SK-N-SH treated with all-trans-retinoic acid at 6 μM for 48 hours (cell line): Measurements from ENCODE around the gene OTOG.

ENCODE experiments used
- ARNTL ChIP-seq: fragments of 450-650 bp; formaldehyde crosslinking; IDR thresholded peaks from 2 replicates; pipeline ENCODE4 v1.5.0; 2020; ENCODE audit warnings: low read depth, mild to moderate bottlenecking, moderate library complexity, borderline replicate concordance
- BACH2 ChIP-seq: fragments of 250-450 bp; sonication (Bioruptor Pico); IDR thresholded peaks from 2 replicates; pipeline ENCODE4 v1.9.0; 2021; ENCODE audit warnings: mild to moderate bottlenecking, borderline replicate concordance
- CSDC2 ChIP-seq: fragments of 250-450 bp; sonication (Bioruptor Pico); IDR thresholded peaks from 2 replicates; pipeline ENCODE4 v1.5.0; 2020; ENCODE audit warnings: mild to moderate bottlenecking, moderate library complexity
- ESRRG ChIP-seq: fragments of 250-450 bp; sonication (Bioruptor Pico); IDR thresholded peaks from 2 replicates; pipeline ENCODE4 v1.6.1; 2021; ENCODE audit warnings: mild to moderate bottlenecking
- PPARA ChIP-seq: fragments of 250-450 bp; sonication (Bioruptor Pico); IDR thresholded peaks from 2 replicates; pipeline ENCODE4 v1.5.0; 2020; ENCODE audit warnings: mild to moderate bottlenecking, borderline replicate concordance
- SNAI2 ChIP-seq: fragments of 250-450 bp; sonication (Bioruptor Pico); IDR thresholded peaks from 2 replicates; pipeline ENCODE4 v1.5.0; 2020; ENCODE audit warnings: mild to moderate bottlenecking, moderate library complexity
- ZFP3 ChIP-seq: fragments of 250-450 bp; sonication (Bioruptor Pico); IDR thresholded peaks from 2 replicates; pipeline ENCODE4 v1.5.0; 2020; ENCODE audit warnings: mild to moderate bottlenecking, moderate library complexity
- ZNF565 ChIP-seq: fragments of 450-650 bp; formaldehyde crosslinking; conservative IDR thresholded peaks from 2 replicates; pipeline ENCODE4 v1.5.0; 2020; ENCODE audit warnings: low read depth, mild to moderate bottlenecking, moderate library complexity
- TF ChIP-seq, protein P1 (sequence below): fragments of 250-450 bp; sonication (Bioruptor Pico); IDR thresholded peaks from 2 replicates; pipeline ENCODE4 v1.5.1; 2021; ENCODE audit warnings: mild to moderate bottlenecking, moderate library complexity
- TF ChIP-seq, protein P2 (sequence below): fragments of 250-450 bp; sonication (Bioruptor Pico); IDR thresholded peaks from 2 replicates; pipeline ENCODE4 v1.8.0; 2021; ENCODE audit warnings: low read depth, mild to moderate bottlenecking, moderate library complexity, borderline replicate concordance
- TF ChIP-seq, protein P3 (sequence below): fragments of 250-450 bp; sonication (Bioruptor Pico); IDR thresholded peaks from 2 replicates; pipeline ENCODE4 v1.5.1; 2020; ENCODE audit warnings: low read depth, mild to moderate bottlenecking, moderate library complexity

DNA sequence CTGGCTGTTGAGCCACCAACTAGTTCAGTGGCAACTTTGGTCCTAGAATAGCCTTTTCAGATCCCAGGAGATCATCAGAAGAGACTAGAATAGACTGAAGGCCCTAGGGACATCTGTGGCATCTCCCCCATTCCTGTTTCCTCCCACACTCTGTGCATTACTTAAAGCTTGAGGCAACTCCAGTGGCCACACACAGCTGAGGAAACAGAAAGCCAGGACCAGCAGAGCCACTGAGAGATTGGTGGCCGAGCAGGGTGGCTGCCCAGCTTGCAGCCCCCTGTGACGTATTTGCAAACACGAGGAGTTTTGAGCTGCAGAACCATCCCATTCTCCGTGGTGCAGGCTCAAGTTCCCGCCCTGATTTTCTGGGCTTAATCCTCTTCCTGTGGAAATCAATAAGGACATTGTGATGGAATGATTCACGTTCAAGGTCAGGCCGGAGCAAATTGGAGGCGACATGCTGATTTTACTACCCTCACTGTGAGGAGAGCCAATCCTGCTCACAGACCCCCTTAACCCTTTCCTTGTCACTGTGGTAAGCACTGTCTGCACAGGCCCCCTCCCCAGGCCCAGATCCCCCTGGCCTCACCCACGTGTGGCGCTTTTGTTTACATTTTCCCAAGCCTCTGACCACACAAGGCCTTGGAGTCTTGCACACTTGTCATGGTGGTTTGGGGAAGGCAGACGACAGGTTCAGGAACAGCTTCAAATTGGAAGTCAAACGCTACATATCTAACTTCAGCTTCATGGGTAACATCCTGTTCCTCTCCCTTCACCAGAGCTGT, 103.3 kb downstream of the OTOG start:
- TF ChIP-seq ZFP3, result no peak
- TF ChIP-seq ARNTL (CRISPR knock-in tag), result no peak
- TF ChIP-seq, protein P1, sequence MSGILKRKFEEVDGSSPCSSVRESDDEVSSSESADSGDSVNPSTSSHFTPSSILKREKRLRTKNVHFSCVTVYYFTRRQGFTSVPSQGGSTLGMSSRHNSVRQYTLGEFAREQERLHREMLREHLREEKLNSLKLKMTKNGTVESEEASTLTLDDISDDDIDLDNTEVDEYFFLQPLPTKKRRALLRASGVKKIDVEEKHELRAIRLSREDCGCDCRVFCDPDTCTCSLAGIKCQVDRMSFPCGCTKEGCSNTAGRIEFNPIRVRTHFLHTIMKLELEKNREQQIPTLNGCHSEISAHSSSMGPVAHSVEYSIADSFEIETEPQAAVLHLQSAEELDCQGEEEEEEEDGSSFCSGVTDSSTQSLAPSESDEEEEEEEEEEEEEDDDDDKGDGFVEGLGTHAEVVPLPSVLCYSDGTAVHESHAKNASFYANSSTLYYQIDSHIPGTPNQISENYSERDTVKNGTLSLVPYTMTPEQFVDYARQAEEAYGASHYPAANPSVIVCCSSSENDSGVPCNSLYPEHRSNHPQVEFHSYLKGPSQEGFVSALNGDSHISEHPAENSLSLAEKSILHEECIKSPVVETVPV (CRISPR knock-in tag), result no peak
- TF ChIP-seq ZNF565, result no peak
- TF ChIP-seq, protein P2, sequence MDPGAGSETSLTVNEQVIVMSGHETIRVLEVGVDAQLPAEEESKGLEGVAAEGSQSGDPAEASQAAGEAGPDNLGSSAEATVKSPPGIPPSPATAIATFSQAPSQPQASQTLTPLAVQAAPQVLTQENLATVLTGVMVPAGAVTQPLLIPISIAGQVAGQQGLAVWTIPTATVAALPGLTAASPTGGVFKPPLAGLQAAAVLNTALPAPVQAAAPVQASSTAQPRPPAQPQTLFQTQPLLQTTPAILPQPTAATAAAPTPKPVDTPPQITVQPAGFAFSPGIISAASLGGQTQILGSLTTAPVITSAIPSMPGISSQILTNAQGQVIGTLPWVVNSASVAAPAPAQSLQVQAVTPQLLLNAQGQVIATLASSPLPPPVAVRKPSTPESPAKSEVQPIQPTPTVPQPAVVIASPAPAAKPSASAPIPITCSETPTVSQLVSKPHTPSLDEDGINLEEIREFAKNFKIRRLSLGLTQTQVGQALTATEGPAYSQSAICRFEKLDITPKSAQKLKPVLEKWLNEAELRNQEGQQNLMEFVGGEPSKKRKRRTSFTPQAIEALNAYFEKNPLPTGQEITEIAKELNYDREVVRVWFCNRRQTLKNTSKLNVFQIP (CRISPR knock-in tag), result no peak
- TF ChIP-seq, protein P3, sequence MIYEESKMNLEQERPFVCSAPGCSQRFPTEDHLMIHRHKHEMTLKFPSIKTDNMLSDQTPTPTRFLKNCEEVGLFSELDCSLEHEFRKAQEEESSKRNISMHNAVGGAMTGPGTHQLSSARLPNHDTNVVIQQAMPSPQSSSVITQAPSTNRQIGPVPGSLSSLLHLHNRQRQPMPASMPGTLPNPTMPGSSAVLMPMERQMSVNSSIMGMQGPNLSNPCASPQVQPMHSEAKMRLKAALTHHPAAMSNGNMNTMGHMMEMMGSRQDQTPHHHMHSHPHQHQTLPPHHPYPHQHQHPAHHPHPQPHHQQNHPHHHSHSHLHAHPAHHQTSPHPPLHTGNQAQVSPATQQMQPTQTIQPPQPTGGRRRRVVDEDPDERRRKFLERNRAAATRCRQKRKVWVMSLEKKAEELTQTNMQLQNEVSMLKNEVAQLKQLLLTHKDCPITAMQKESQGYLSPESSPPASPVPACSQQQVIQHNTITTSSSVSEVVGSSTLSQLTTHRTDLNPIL (CRISPR knock-in tag), result no peak
- no peak for TF ChIP-seq BACH2
- no peak for TF ChIP-seq CSDC2 (CRISPR knock-in tag)
- TF ChIP-seq PPARA (CRISPR knock-in tag), result no peak
- TF ChIP-seq ESRRG, result no peak
- TF ChIP-seq SNAI2, result no peak
